IPS DF 6.9 (cell line): ENCODE results near the gene SEMA3E.
"Not testable (repeated sequence)": the region's sequence is repeated elsewhere in the genome, so short reads cannot be mapped to it uniquely, and the experiment has no call there.

Source experiments
- DNase-seq: peaks from one replicate; pipeline ENCODE4 v3.0.0-alpha.2; 2013; ENCODE audit warnings: low read depth, low spot score
- H3K27ac ChIP-seq: one replicate; pipeline ENCODE4 v1.5.1; 2013; ENCODE audit warnings: low read length, control low read depth
- H3K27me3 ChIP-seq: 2 replicates; pipeline ENCODE4 v1.6.1; 2013; ENCODE audit warnings: mild to moderate bottlenecking, low read length; ENCODE audit not compliant: control insufficient read depth, insufficient read depth
- H3K36me3 ChIP-seq: 2 replicates; pipeline ENCODE4 v1.6.1; 2013; ENCODE audit warnings: low read length; ENCODE audit not compliant: control insufficient read depth, insufficient read depth
- H3K4me1 ChIP-seq: 2 replicates; pipeline ENCODE4 v1.6.1; 2013; ENCODE audit warnings: low read length; ENCODE audit not compliant: control insufficient read depth, insufficient read depth
- H3K4me3 ChIP-seq: 2 replicates; pipeline ENCODE4 v1.5.1; 2013; ENCODE audit warnings: mild to moderate bottlenecking, low read length
- H3K9me3 ChIP-seq: 2 replicates; pipeline ENCODE4 v1.6.1; 2013; ENCODE audit warnings: low read length, inconsistent platforms; ENCODE audit not compliant: control insufficient read depth, insufficient read depth
- WGBS: extraction: QIAGEN DNeasy Blood & Tissue Kit; methylation state at CpG from one replicate; pipeline ENCODE4 v1.1.7; 2013; ENCODE audit warnings: mixed read lengths, missing lambda C conversion rate; ENCODE audit not compliant: insufficient read length, insufficient coverage; 5-methylcytosine and 5-hydroxymethylcytosine counted together

The SEMA3E gene

DNA sequence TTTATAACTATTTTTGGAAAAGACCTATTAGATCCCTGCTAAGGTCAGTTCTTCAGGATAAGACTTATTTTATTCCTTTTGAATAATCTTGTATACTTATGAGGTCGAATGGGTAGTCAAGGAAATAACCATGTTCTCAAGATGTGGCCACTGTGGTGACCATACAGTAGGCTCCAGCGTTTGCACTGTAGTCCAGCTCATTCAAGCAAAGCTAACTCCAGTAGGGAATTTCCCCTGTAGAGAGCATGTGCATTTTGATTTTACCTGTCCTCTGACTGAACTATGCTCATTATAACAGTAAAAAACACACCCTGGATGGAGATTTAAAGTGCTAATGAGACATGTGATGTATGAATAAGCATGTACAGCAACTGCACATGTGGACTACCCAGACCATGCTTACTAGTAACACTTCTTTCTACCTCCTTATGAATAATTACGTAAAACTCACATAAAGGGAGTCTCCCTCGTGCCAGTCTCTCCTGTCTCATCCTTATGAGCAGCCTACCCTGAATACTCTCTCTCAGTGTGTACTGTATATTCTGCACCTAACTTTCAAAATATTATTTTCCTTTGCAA is 32.4 kb upstream of the SEMA3E start:
- Histone ChIP-seq H3K4me3 (no peak overlapping the region), H3K27me3 (no peaks in the 10 kb centered on the region; the same call in 1 of the 2 replicates), H3K36me3 (no peaks in the 10 kb centered on the region), H3K9me3 (no peaks in the 10 kb centered on the region), H3K4me1 (no peaks in the 10 kb centered on the region; the same call in 1 of the 2 replicates), H3K27ac (no peak overlapping the region)
- no peak for DNase-seq
- WGBS: no CpG with 5 or more reads among the region's 4 CpGs

- no peaks in the 10 kb centered on the region; the same call in none of the 2 replicates for H3K4me1 ChIP-seq
- H3K27me3 ChIP-seq: no peaks in the 10 kb centered on the region
- no peaks in the 10 kb centered on the region for H3K9me3 ChIP-seq
- no CpG with 5 or more reads among the region's 4 CpGs for WGBS
- H3K4me3 ChIP-seq: no peak overlapping the region
- no peak for DNase-seq
- H3K36me3 ChIP-seq: no peaks in the 10 kb centered on the region
- H3K27ac ChIP-seq: no peak overlapping the region
Measured at GRCh38 chr7:83677180-83677866, 28.4 kb upstream of the SEMA3E start.

- WGBS: no CpG with 5 or more reads among the region's 28 CpGs
- not testable (repeated sequence) for H3K9me3 ChIP-seq
Measured at GRCh38 chr7:83673291-83673690, 24.4 kb upstream of the SEMA3E start.

GRCh38 chr7:83672157-83672556 is 23.2 kb upstream of the SEMA3E start:
- Histone ChIP-seq H3K27ac (no peak overlapping the region), H3K4me3 (no peak overlapping the region), H3K9me3 (no peaks in the 10 kb centered on the region), H3K27me3 (no peaks in the 10 kb centered on the region), H3K36me3 (no peaks in the 10 kb centered on the region), H3K4me1 (peaks cover 2% of the 10 kb centered on the region)
- no peak for DNase-seq
- no CpG with 5 or more reads among the region's 2 CpGs for WGBS

More at GRCh38 chr7:83673291-83673690, 24.4 kb upstream of the SEMA3E start:
- not testable (repeated sequence) for H3K27me3 ChIP-seq, H3K27ac ChIP-seq, H3K4me1 ChIP-seq, DNase-seq, H3K36me3 ChIP-seq, H3K4me3 ChIP-seq

GRCh38 chr7:83663131-83663530 is 14.2 kb upstream of the SEMA3E start:
- no peak overlapping the region for H3K4me3 ChIP-seq
- no peak for DNase-seq
- WGBS: no CpG with 5 or more reads among the region's 4 CpGs
- no peaks in the 10 kb centered on the region for H3K36me3 ChIP-seq
- no peaks in the 10 kb centered on the region for H3K9me3 ChIP-seq
- H3K27me3 ChIP-seq: no peaks in the 10 kb centered on the region
- no peak overlapping the region for H3K27ac ChIP-seq
- no peaks in the 10 kb centered on the region for H3K4me1 ChIP-seq

DNA sequence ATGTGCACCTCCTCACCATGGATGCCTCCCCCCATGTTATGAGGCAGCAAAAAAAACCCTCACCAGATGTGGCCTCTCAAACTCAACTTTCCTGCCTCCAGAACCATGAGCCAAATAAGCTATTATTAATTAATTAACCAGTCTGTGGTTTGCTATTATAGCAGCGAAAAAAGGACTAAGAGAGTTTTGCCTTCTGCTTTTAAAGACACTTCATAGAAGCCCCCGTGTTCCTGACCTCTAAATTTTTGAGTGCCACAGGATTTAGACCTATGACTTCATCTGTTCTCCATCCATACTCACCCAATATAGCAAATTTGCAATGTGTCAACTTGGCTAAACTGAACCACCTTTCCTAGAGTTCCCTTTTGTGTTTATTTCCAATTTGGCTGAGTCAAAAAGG is 9.2 kb upstream of the SEMA3E start:
- no peak overlapping the region for H3K27ac ChIP-seq
- no peak overlapping the region for H3K4me3 ChIP-seq
- no peaks in the 10 kb centered on the region for H3K36me3 ChIP-seq
- no peaks in the 10 kb centered on the region for H3K27me3 ChIP-seq
- no peak for DNase-seq
- WGBS: no CpG with 5 or more reads among the region's 2 CpGs
- no peaks in the 10 kb centered on the region for H3K4me1 ChIP-seq
- no peaks in the 10 kb centered on the region for H3K9me3 ChIP-seq

DNA sequence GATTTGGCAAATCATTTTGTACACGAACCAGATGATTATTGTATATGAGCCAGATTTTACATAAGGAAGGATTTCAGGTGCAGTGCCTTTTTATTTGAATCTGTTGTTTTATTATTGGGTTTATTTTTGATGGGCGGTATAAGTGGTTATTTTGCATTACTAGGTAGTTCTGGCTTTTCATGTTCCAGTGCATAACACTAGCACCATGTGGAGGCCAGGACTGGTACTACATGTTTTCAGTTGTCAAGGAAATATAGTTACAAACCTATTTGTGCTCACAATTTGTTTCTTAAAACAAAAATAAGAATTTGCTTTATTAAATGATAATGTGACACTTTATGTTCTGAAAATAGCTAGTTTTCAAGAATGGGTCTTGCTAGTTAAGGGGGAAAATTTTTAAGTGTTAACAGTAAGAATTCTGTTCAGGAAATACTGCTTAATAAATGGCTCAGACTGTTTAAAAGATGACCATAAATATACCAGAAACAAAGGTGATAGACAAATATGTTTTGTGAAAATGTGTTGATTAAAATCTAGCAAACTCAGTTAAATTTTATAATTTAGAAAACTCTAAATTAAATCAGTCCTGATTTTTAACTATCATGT is 7.1 kb upstream of the SEMA3E start:
- Histone ChIP-seq H3K27me3 (no peaks in the 10 kb centered on the region), H3K4me1 (no peaks in the 10 kb centered on the region), H3K9me3 (no peaks in the 10 kb centered on the region), H3K4me3 (no peak overlapping the region), H3K27ac (no peak overlapping the region), H3K36me3 (no peaks in the 10 kb centered on the region)
- DNase-seq: no peak
- WGBS: no CpG with 5 or more reads among the region's 2 CpGs

GRCh38 chr7:83652481-83652880 is 3.5 kb upstream of the SEMA3E start:
- no peaks in the 10 kb centered on the region for H3K4me1 ChIP-seq
- no peak overlapping the region for H3K4me3 ChIP-seq
- no peaks in the 10 kb centered on the region for H3K9me3 ChIP-seq
- DNase-seq: no peak
- H3K27me3 ChIP-seq: no peaks in the 10 kb centered on the region
- H3K36me3 ChIP-seq: no peaks in the 10 kb centered on the region
- no peak overlapping the region for H3K27ac ChIP-seq
- WGBS: no CpG with 5 or more reads among the region's 1 CpG

GRCh38 chr7:83649701-83650100 is 762 bp upstream of the SEMA3E start:
- Histone ChIP-seq H3K27ac (no peak overlapping the region), H3K27me3 (no peaks in the 10 kb centered on the region), H3K9me3 (no peaks in the 10 kb centered on the region), H3K4me3 (no peak overlapping the region), H3K36me3 (no peaks in the 10 kb centered on the region), H3K4me1 (no peaks in the 10 kb centered on the region)
- no peak for DNase-seq

GRCh38 chr7:83646027-83646426 is 2.9 kb downstream of the SEMA3E start:
- no peaks in the 10 kb centered on the region for H3K27me3 ChIP-seq
- WGBS: no CpG with 5 or more reads among the region's 3 CpGs
- no peaks in the 10 kb centered on the region for H3K9me3 ChIP-seq
- H3K4me1 ChIP-seq: no peaks in the 10 kb centered on the region
- no peaks in the 10 kb centered on the region for H3K36me3 ChIP-seq
- H3K27ac ChIP-seq: no peak overlapping the region
- DNase-seq: no peak
- H3K4me3 ChIP-seq: no peak overlapping the region

DNA sequence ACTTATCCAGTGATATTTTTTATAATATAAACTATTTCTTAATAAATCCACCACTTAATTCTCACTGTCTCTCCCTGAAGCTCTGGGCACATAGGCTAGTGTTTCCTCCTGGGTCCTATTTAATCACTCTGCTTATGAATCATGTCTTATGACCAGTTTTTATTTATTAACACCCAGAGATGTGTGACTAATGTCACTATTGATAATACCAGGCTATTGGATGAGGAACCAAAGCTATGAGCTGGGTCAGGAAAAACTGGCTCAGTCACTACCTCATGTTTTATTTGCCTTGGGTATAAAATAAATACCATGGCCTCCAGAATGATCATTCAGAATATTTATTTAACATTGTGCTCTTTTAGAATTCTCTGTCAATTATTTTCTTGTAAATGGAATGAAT is 5.2 kb downstream of the SEMA3E start:
- no peak overlapping the region for H3K27ac ChIP-seq
- H3K4me1 ChIP-seq: no peaks in the 10 kb centered on the region
- no peak overlapping the region for H3K4me3 ChIP-seq
- H3K9me3 ChIP-seq: no peaks in the 10 kb centered on the region
- H3K27me3 ChIP-seq: no peaks in the 10 kb centered on the region
- H3K36me3 ChIP-seq: no peaks in the 10 kb centered on the region
- no peak for DNase-seq
